A673 (cell line): Measurements from ENCODE around the gene GSTP1. TPM values are rescaled to one million over a fixed set of nuclear protein-coding genes. Genes with fewer than 3 reads are reported as not detected.
"Not testable (repeated sequence)": the region's sequence is repeated elsewhere in the genome, so short reads cannot be mapped to it uniquely, and the experiment has no call there.

ENCODE experiments used
- BruUV-seq: library from RNA; stranded (reverse); fragments of 400-500 nt; replicated peaks from 2 replicates; lab custom pipeline; 2021; lab: Mats Ljungman, UMichigan
- CTCF ChIA-PET: fragments of 300-600 bp; sonication (Branson Sonifier 250); formaldehyde crosslinking; loops from one replicate; lab custom pipeline; 2022; ENCODE audit warnings: antibody characterized with exemption; lab: Charles Lee
- POLR2A ChIA-PET: fragments of 300-600 bp; sonication (Branson Sonifier 250); formaldehyde crosslinking; loops from one replicate; lab custom pipeline; 2022; ENCODE audit warnings: antibody characterized with exemption; ENCODE audit not compliant: low non-redundant PET; lab: Charles Lee
- DNase-seq: peaks from one replicate; pipeline ENCODE4 v3.0.0-alpha.2; 2015; ENCODE audit warnings: low spot score
- H3K27ac ChIP-seq: fragments of 200-600 bp; sonication (generic); 2 replicates; pipeline ENCODE4 v1.5.1; 2016; ENCODE audit warnings: mixed run types, low read depth, mild to moderate bottlenecking, mixed read lengths, antibody characterized with exemption, low read length; ENCODE audit not compliant: poor library complexity, severe bottlenecking
- H3K27me3 ChIP-seq: fragments of 200-600 bp; sonication (generic); replicated peaks from 2 replicates; pipeline ENCODE4 v1.6.1; 2017; ENCODE audit warnings: mixed run types, low read depth, mild to moderate bottlenecking, mixed read lengths, antibody characterized with exemption, low read length; ENCODE audit not compliant: insufficient read depth, poor library complexity
- H3K36me3 ChIP-seq: fragments of 200-600 bp; sonication (generic); 2 replicates; pipeline ENCODE4 v1.6.1; 2016; ENCODE audit warnings: mixed run types, mild to moderate bottlenecking, mixed read lengths, antibody characterized with exemption, low read length; ENCODE audit not compliant: insufficient read depth, poor library complexity, severe bottlenecking
- H3K4me1 ChIP-seq: fragments of 200-600 bp; sonication (generic); 2 replicates; pipeline ENCODE4 v1.6.1; 2017; ENCODE audit warnings: mixed run types, mild to moderate bottlenecking, mixed read lengths, antibody characterized with exemption, low read length; ENCODE audit not compliant: insufficient read depth, poor library complexity, severe bottlenecking
- H3K4me3 ChIP-seq: fragments of 200-600 bp; sonication (generic); 2 replicates; pipeline ENCODE4 v1.5.1; 2016; ENCODE audit warnings: low read depth, mixed run types, mild to moderate bottlenecking, mixed read lengths, low read length; ENCODE audit not compliant: poor library complexity, severe bottlenecking
- H3K9me3 ChIP-seq: fragments of 200-600 bp; sonication (generic); 2 replicates; pipeline ENCODE4 v1.6.1; 2016; ENCODE audit warnings: mixed run types, low read depth, mild to moderate bottlenecking, mixed read lengths, antibody characterized with exemption, low read length; ENCODE audit not compliant: poor library complexity, severe bottlenecking
- CTCF ChIP-seq: fragments of 300-800, 200-600 bp; sonication (generic); conservative IDR thresholded peaks from 2 replicates; pipeline ENCODE4 v1.5.1; 2017; ENCODE audit warnings: low read depth, mild to moderate bottlenecking, antibody characterized with exemption, low read length, moderate library complexity, mixed read lengths
- EZH2 ChIP-seq: fragments of 200-600 bp; sonication (generic); IDR thresholded peaks from 2 replicates; pipeline ENCODE4 v1.6.1; 2017; ENCODE audit warnings: borderline replicate concordance, low read depth, mild to moderate bottlenecking, mixed read lengths, antibody characterized with exemption, low read length; ENCODE audit not compliant: poor library complexity, severe bottlenecking
- intact Hi-C: fragments of 100-400 bp; cut with micrococcal nuclease; formaldehyde crosslinking; loops from one replicate; pipeline ENCODE4 v1.10.0; 2022; ENCODE audit not compliant: unreplicated experiment
- total RNA-seq: library from RNA; stranded (reverse); gene quantifications from 2 replicates; pipeline ENCODE4 v1.2.3, GENCODE V29; 2021

GSTP1 gene
- total RNA-seq, 1 experiment from 2014 or later = 1,211 TPM

- intact Hi-C loops = no loop called here
- CTCF ChIA-PET = no interaction called here
These were observed 2.3 kb downstream of the GSTP1 start for GRCh38 chr11:67585911-67586310.

GRCh38 chr11:67586568-67587250, 3.1 kb downstream of the GSTP1 start:
- no TSS peak for BruUV-seq
- H3K36me3 ChIP-seq = peaks cover 37% of the 10 kb centered on the region

More at GRCh38 chr11:67585911-67586310, 2.3 kb downstream of the GSTP1 start:
- H3K36me3 ChIP-seq = peaks cover 37% of the 10 kb centered on the region
- BruUV-seq = no TSS peak
- TF ChIP-seq EZH2 (no peak), CTCF (no peak)
- H3K4me1 ChIP-seq = peaks cover 30% of the 10 kb centered on the region
- H3K27ac ChIP-seq = peak overlapping the region; percentile 37
- no peaks in the 10 kb centered on the region for H3K27me3 ChIP-seq
- no peaks in the 10 kb centered on the region for H3K9me3 ChIP-seq
- H3K4me3 ChIP-seq = no peak overlapping the region
- POLR2A ChIA-PET = no interaction called here
- no peak for DNase-seq

GRCh38 chr11:67588136-67588503, 4.5 kb downstream of the GSTP1 start:
- DNase-seq = no peak
- Histone ChIP-seq H3K27me3 (no peaks in the 10 kb centered on the region), H3K4me1 (peaks cover 12% of the 10 kb centered on the region), H3K36me3 (peaks cover 37% of the 10 kb centered on the region), H3K9me3 (no peaks in the 10 kb centered on the region), H3K27ac (no peak overlapping the region), H3K4me3 (no peak overlapping the region)
- CTCF ChIA-PET = no interaction called here
- POLR2A ChIA-PET = no interaction called here
- no TSS peak for BruUV-seq
- intact Hi-C loops = no loop called here
- TF ChIP-seq EZH2 (no peak), CTCF (no peak)

More at GRCh38 chr11:67586568-67587250, 3.1 kb downstream of the GSTP1 start:
- Histone ChIP-seq H3K4me3 (no peak overlapping the region), H3K27ac (no peak overlapping the region), H3K4me1 (peaks cover 23% of the 10 kb centered on the region), H3K27me3 (no peaks in the 10 kb centered on the region), H3K9me3 (no peaks in the 10 kb centered on the region)
- TF ChIP-seq CTCF (no peak), EZH2 (no peak)
- intact Hi-C loops = no loop called here
- DNase-seq = no peak
- ChIA-PET CTCF (no interaction called here), POLR2A (no interaction called here)

GRCh38 chr11:67588899-67589415, 5.3 kb downstream of the GSTP1 start:
- BruUV-seq, DNase-seq, H3K27ac ChIP-seq, H3K9me3 ChIP-seq, CTCF ChIA-PET, H3K27me3 ChIP-seq, POLR2A ChIA-PET, H3K4me3 ChIP-seq, intact Hi-C loops: not testable (repeated sequence)
- Histone ChIP-seq H3K4me1 (peaks cover 12% of the 10 kb centered on the region), H3K36me3 (peaks cover 37% of the 10 kb centered on the region)
